Measurements from ENCODE around the gene PAX5. TPM values are rescaled to one million over a fixed set of nuclear protein-coding genes. Genes with fewer than 3 reads are reported as not detected.
A peak's percentile ranks its signal among the peaks of the same experiment; 100 is the strongest.

PAX5 gene
- total RNA-seq, 1 donor from 2014 or later = not detected

DNA sequence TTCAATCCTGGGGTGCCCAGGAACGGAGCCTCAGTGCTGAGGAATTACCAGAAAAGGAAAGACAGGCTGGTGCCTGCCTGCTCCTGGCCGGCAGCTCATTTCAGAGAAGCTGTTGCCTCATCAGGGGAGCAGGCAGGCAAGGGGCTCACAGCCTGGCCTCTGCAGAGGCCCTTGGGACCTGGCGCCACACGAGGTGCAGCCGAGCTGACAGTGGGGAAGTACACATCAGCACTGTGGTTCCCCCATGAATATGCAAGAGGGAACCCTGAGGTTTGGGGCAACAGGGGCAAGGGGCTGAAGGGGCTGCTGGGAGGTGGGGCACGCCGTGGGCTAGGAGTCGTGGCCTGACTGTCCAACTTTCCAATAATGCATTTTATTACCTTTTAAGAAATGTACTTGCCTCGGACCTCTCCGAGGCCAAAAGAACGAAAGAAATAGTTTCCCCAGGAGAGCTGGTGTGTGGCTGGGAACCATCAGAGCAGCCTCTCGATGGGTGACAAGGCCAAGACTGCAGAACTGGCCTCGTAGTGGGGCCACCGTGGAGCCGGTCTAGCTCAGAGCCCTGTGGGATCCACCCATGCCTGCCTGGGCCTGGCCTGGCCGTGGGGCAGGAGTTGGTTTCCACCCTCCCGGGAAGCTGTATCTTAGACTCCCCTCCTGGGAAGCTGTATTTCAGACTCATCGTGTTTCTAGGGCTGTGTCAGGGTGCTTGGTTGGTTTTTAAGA, 198.6 kb downstream of the PAX5 start:
- ATAC-seq (ENCODE audit: poor library complexity) (no peak), DNase-seq (no peak)
- intact Hi-C loops (cut with DNase I) = no loop called here

DNA sequence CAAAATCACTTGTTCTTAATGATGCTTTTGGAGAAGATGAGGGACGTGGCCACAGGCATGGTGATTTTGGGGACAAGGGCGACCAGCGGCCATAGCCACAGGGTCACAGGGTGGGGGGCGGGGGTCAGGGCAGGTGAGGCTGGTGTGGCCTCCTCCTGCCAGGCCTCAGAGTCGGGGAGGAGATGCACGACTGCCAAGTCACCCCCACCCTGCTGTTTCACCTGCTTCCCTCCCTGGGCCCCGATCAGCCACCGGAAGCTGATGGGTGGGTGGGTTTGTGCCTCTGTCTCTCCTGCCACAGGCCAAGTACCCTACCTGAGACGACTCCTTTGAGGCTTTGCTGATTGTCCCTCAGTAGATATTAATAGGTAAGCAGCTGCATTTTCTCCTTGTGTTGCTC, 199.3 kb downstream of the PAX5 start:
- intact Hi-C loops (cut with DNase I) = no loop called here
- no peak for DNase-seq
- ATAC-seq (ENCODE audit: poor library complexity) = no peak

DNA sequence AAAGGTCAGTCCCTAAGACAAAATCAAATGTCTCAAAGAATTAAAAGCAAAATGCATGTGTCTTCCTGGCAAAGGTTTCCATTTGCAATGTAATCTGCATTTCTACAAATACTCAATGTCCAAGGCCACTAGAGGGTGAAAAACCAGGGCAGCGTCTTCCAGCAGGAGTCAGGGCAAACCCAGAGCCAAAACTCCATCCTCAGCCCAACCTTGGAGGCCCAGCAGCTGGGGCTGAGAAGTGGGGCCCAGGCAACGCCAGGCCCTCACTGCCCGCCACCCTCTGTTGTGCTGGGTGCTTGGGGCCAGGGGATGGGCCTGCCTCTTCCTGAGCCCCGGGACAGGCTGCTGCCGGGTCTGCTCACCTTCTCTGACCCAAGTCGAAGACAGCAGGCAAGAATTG, 200.1 kb downstream of the PAX5 start:
- no peak for ATAC-seq (ENCODE audit: poor library complexity)
- DNase-seq = no peak
- intact Hi-C loops (cut with DNase I) = no loop called here

DNA sequence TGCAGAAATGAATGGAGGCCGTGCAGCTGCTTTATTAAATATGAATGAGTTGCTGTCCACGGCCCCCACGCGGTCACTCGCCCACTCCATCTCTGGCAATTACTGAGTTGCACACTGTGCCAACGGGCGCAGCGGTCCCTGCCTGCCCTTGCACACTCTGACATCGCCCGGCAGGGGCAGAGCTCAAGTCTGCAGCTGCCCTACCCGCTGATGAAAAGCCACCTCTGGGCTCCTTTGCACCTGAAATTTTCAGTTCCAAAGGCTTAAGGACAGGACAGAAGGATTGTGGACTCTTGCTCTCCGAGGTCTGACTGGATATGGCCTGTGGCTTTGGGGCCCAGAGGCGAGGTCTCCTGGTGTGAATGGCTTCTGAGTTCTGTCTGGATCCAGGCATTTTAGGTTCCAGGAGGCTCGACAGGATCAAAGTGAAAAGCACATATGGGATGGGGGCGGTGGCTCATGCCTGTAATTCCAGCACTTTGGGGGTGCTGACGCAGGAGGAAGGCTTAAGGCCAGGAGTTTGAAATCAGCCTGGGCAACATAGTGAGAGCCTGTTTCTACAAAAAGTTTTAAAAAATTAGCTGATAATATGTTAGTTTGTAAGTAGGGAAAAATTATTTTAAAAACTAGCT, 201.8 kb downstream of the PAX5 start:
- intact Hi-C loops (cut with DNase I) = no loop called here
- no peak for DNase-seq
- ATAC-seq (ENCODE audit: poor library complexity) = no peak

DNA sequence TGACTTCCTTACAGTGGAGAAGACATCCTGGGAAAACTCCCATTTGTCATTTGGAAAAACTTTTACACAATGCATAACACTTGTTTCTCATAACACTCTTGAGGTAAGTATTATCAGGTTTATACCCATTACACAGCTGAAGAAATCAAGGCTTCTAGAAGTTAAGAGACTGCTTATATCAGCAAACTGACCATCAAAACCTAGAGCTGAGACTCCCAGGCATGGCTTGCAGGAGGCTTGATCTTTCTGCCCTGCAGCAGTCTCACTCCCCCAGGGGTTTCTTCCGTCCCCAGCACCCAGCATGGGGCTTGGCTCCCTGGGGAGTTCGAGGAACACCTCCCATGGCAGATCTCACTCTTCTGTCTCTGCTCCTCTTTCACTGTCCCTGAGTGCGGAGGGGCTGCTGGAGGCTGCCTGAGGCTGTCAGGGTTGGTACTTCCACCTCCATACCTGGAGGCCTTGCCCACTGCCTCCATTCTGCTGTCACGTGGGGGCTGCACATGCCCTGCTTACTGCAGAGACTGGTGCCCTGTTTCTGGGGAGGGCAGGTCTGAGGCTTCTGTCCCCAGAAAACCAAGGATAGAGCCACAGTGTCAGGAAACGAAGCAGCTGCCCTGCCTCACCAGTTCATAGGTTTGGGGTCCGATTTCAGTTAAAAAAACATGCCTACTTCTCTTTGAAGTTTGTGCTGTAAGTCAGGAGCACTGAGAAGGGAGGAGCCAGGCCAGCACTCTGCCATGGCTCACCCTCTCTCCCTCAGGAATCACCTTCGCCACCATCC, 202.5 kb downstream of the PAX5 start:
- intact Hi-C loops (cut with DNase I) = no loop called here
- DNase-seq = no peak
- no peak for ATAC-seq (ENCODE audit: poor library complexity)

DNA sequence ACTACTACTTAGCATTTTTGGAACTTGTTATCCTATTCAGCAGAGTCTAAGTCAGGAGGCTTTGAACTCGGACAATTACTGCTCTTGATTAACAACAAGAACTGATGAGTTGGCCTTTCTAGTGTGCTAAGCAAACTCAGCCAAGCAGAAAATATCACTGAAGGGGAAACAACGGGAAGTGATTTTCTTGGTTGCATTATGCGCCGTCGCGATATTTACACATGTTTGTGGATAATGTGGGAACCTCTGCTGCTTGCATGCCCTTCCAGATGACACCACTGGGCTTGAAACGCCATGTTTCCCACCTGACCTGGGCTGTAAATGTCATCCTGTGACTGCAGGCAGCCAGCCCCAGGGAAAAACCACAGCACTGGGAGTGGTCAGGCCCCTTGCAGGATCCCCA, 205.5 kb downstream of the PAX5 start:
- DNase-seq = no peak

DNA sequence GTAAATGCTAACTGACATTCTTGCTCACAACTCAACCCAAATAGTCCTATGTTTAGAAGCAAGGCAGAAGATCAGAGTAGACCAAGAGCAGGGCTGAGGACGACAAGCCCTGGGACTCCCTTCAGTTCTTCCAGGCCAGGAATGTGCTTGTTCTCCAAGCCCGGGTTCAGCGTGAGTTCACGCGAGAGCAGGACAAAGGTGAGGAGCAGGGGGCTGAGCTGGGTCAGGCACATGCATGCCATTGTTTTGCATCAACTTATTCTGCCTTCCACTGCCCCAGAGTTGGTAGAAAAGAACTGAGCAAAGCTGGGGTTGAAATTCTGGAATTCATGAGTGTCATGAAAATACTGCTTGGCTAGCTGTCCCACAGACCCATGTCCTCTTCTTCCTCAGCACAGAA, 206.5 kb downstream of the PAX5 start:
- intact Hi-C loops (cut with DNase I) = no loop called here
- DNase-seq (no peak), ATAC-seq (ENCODE audit: poor library complexity) (no peak)

More for the DNA sequence above, 205.5 kb downstream of the PAX5 start:
- intact Hi-C loops (cut with DNase I) = no loop called here
- ATAC-seq (ENCODE audit: poor library complexity) = no peak

DNA sequence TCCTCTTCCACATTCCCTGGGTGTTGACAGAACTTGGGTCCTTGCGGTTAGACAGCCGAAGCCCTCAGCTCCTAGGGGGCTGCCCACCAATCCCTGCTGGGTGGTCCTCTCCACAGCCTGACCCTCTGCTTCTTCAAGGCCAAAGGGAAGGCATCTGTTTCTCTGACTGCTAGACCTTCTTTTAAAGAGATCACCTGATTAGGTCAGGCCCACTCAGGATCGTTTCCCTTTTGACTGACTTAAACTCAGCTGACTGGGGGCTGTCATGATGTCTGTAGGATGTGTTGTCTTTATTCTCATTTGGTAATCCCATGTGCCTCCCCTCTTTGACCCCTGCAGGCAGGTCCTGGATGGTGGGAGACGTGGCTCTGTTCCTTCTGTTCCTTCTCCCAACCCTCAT, 207.5 kb downstream of the PAX5 start:
- no peak for DNase-seq
- ATAC-seq (ENCODE audit: poor library complexity) = no peak
- intact Hi-C loops (cut with DNase I) = no loop called here

DNA sequence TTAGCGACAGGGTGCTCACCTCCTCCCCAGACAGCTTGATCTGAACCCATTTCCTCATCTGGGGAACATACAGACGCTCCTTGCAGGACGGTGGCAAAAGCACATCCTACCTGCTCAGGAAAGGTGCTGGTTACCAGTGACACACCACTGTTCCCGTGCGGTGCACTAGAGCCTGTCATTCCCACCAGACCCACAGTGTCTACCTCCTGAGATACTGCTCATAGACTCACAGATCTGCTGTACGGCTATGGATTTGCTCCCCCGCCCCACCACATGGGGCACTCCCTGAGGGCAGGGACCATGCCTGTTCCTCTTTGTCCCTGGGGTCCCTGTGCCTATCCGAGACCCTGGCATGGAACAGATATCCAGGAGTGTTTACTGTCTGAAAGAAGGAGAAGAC, 208.9 kb downstream of the PAX5 start:
- DNase-seq (no peak), ATAC-seq (ENCODE audit: poor library complexity) (no peak)
- intact Hi-C loops (cut with DNase I) = no loop called here

DNA sequence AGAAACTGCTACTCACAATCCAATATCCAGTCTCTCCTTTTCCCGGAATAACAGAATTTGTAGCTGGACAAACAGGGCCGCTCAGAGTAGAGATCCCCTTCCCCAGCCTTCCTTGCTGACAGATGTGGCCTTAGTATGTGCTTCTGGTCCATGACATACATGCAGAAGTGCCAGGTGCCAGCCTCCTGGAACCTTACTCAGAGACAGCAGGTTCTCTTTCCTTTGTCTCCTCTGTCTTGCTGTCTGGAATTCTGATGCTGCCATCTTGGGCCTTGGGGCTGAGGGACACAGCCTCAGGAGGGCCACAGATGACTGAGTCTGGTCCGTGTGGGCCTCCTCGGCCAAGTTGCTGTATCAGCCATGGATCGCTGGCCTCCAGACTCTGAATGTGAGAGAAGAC, 210.1 kb downstream of the PAX5 start:
- intact Hi-C loops (cut with DNase I) = no loop called here
- no peak for ATAC-seq (ENCODE audit: poor library complexity)

DNA sequence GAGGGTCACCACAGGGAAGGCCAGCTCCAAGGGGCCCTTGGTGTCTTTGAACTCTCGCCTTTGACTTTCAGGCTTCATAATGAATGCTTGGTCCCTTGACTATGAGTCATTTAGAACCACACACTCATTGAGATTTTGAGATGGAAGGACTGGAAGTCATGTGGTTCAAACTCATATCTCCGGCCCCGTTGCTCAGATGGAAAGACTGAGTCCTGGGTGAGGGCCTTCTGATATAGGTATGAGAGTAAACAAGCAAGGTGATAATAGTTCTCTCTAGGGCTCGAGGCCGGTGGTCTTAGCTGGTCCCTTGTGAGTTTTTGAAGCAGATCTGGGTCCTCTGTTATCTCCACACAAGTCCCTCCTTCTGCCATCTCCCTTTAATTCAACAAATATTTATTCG, 210.6 kb downstream of the PAX5 start:
- DNase-seq (no peak), ATAC-seq (ENCODE audit: poor library complexity) (no peak)
- intact Hi-C loops (cut with DNase I) = no loop called here

More for the DNA sequence above, 210.1 kb downstream of the PAX5 start:
- DNase-seq = no peak

DNA sequence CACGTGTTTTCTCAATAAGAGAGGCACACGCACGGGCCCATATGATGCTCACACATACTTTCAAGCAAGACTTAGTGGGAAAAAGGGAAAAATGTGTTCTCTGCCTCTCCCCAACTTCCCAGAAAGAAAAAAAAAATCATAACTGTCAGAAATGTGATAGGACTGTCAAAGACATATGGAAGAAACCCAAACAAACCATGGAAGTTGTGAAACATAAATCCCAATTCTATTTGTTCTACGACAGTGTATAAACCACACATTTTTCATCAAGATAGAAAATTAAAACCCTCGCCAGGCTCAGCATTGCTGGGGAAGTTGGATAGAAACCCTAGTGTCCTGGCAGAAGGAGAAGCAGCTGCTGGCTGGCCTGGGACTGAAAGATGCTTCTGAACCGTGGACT, 211.9 kb downstream of the PAX5 start:
- intact Hi-C loops (cut with DNase I) = no loop called here
- DNase-seq (no peak), ATAC-seq (ENCODE audit: poor library complexity) (no peak)

DNA sequence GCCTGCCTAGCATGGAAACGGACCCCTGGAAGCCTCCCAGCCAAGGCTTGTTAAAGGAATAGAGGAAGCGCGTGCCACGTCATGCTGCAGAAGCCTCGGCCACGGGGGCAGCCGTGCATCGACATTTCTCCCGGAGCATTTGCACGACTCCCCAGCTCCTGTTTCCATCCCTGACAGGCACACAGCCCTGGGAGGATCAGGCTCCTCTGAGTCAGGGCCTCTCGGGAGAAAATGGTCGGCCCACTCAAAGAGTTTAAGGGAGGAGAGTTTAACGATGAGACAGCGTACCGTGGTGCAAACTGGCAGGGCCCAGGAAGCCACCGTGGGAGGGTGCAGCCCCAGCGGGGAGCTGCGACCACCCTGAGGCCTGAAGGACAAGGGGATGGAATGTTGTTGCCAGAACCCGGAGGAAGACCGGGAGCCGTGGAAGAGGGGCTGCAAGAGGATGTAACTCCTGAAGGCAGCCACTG, 213.6 kb downstream of the PAX5 start:
- intact Hi-C loops (cut with DNase I) = no loop called here
- no peak for DNase-seq

DNA sequence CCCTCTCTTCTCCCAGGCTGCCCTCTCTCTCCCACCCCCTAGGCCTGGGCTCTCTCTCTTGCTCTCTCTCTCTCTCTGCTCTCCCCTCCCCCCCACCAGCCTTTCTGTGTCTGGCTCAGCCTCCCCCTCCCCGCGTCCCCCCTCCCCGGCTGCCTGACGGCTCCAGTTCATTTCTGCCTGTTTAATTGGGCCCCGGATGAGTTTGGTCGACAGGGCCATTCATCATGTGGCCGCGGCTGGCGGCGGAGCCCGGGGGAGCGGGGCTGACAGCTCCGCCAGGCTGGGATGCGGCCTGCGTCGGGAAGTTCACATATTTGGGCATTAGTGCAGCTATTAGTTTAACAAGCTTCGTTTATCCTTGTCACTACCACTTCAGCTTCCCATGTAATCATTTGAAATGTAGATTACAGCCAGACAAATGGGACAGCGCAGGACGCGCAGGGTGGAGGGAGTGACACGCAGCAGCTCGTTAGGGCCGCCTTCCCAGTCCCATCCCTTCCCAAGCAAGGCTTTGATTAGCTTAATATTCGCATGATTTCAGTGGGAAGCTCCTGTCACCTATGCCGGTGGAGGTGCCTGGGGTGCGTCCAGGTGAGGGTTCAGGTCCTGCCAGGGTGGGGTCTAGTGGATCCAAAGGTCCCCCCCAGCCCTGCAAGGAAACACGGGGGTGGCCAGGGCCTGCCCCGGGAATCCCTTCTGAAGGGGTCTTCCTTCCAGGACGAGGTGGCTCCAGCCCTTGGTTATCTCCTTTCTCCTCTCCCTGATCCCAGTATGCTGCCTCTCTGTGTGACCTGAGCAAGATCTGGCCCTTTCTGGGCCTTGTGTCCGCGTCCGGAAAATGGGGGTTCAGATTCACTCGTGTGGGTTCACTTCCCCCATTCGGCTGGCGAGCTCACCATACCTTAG, 214.8 kb downstream of the PAX5 start:
- DNase-seq (no peak), ATAC-seq (ENCODE audit: poor library complexity) (peak; percentile 31)
- intact Hi-C loops (cut with DNase I) = no loop called here

More for the DNA sequence above, 213.6 kb downstream of the PAX5 start:
- ATAC-seq (ENCODE audit: poor library complexity) = no peak

DNA sequence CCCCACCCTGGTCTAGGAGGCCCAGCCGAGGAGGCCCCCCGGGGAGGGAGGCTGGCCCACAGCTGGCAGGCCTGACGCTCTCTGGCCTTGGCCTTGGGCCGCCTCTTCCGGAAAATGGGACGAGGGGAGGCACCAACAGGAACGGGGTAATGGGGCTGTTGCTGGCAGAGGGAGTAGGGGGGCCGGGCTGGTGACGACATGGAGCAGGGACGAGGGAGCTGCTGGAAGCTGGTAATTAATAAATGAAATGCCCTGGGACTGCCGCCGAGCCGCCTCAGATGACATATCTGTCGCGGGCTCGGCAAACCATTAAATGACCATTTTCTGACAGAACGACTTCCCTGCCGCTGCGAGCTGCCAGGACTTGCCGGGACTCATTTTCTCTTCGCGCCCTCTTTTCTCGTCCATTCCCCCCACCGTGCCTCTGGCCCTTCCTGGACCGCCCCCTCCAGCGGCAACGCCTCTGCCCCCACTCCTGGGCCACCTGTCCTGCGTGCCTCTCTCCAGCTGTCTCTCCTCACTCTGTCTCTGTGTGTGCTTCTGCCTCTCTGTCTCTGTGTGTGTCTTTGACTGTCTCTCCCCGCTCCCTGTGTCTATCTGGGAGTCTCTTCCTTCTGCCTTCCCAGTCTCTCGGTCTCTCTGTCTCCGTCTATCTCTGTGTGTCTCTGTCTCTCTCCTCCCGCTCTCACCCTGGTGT, 215.7 kb downstream of the PAX5 start:
- DNase-seq (peak; percentile 52), ATAC-seq (ENCODE audit: poor library complexity) (peak; percentile 46)
- intact Hi-C loops (cut with DNase I) = no loop called here

DNA sequence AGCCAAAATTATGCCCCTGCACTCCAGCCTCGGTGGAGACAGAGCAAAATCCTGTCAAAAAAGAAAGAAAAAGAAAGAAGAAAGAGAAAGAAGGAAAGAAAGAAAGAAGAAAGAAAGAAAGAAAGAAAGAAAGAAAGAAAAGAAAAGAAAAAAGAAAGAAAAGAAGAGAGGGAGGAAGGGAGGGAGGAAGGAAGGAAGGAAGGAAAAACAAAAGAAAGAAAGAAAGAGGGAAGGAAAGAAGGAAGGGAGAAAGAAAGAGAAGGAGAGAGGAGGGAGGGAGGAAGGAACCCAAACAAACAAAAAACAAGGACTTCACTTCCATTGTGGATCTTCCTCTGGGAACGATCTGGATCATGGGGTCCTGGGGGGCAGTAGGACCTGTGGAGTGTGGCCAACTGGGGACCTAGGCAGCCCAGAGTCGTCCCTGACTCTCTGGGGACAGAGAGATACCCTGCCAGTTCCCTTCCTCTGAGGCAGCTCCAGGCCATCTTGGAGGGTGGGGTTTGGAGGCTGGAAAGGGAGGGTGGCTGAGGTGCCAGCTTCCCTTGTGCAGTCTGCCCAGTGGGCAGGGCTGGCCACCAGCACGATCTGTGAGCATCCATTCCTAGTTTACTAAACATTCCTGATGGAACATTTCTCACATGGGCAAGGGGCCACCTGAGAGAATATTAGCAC, 216.8 kb downstream of the PAX5 start:
- ATAC-seq (ENCODE audit: poor library complexity) (no peak), DNase-seq (no peak)
- intact Hi-C loops (cut with DNase I) = no loop called here

DNA sequence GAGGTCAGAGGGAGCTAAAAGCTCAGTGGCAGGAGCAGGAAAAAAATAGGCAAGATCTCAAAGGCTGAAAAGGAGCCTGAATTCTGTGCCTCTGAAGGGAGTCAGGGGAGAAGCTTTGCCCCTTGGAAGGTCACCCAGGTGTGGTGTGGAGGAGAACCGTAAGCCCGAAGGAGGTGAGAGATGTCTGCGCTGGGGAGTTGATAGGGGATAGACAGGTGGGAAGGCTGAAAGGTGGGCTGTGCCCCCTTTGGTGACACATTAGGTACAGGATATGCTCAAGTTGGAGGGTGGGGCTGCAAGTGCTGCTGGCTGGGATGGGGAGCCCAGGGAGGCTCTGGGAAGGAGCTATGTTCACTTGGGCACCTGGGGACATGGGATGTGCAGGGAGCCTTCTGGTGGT, 217.7 kb downstream of the PAX5 start:
- intact Hi-C loops (cut with DNase I) = no loop called here
- ATAC-seq (ENCODE audit: poor library complexity) (no peak), DNase-seq (no peak)

All from Right ventricle myocardium superior (tissue), 1 donor.